Adrenal gland (tissue), 5 donors: ENCODE results near the gene TSSK2.

Experiments used
- CTCF ChIP-seq, 6 experiments: fragments of 450-650 bp in 4 of 6; fragments of 200-600 bp in 2 of 6; sonication (generic) in 1 of 6; IDR thresholded peaks; 1 replicate in 5 of 6; 2 replicates in 1 of 6; pipeline versions ENCODE4 v1.5.1 to v1.8.0; 2016 to 2021; ENCODE audit warnings: antibody characterized with exemption in 6 of 6, mild to moderate bottlenecking in 2 of 6, moderate library complexity in 1 of 6
- POLR2A ChIP-seq, 2 donors: fragments of 450-650 bp; IDR thresholded peaks; one replicate each; pipeline ENCODE4 v1.6.1; 2017; ENCODE audit warnings: antibody characterized with exemption in 2 of 2, mild to moderate bottlenecking in 2 of 2, moderate library complexity in 1 of 2
- donor health status: DM: no; HTN: no; CAD: no.

- TF ChIP-seq POLR2A (IDR thresholded peaks at IDR 0.05) = no peak
- TF ChIP-seq CTCF (IDR thresholded peaks at IDR 0.05) = no peak
These were observed 46.3 kb downstream of the TSSK2 start for GRCh38 chr22:19177164-19178064.
